Loucy (cell line): ENCODE data around the gene HOXB8.

Experiments used
- H2AFZ ChIP-seq: fragments of 200-600 bp; sonication (generic); 2 replicates; pipeline ENCODE4 v1.6.0; 2016; ENCODE audit warnings: antibody characterized with exemption, mild to moderate bottlenecking, low read length, moderate library complexity
- H3F3A ChIP-seq: fragments of 200-600 bp; 2 replicates; pipeline ENCODE4 v1.6.0; 2016; ENCODE audit warnings: antibody characterized with exemption, low read depth, mild to moderate bottlenecking
- H3K27me3 ChIP-seq: fragments of 200-600 bp; sonication (generic); 2 replicates; pipeline ENCODE4 v1.6.1; 2014; ENCODE audit warnings: low read length, mild to moderate bottlenecking; ENCODE audit not compliant: insufficient read depth, poor library complexity, severe bottlenecking
- H3K36me3 ChIP-seq: fragments of 200-600 bp; sonication (generic); 2 replicates; pipeline ENCODE4 v1.6.1; 2016; ENCODE audit warnings: low read length; ENCODE audit not compliant: insufficient read depth
- H3K4me1 ChIP-seq: fragments of 200-600 bp; sonication (generic); 2 replicates; pipeline ENCODE4 v1.5.1; 2014; ENCODE audit warnings: low read length, mild to moderate bottlenecking; ENCODE audit not compliant: insufficient read depth, poor library complexity, severe bottlenecking
- H3K4me2 ChIP-seq: fragments of 200-600 bp; sonication (generic); 2 replicates; pipeline ENCODE4 v1.6.0; 2014; ENCODE audit warnings: antibody characterized with exemption, low read length, low read depth, mild to moderate bottlenecking; ENCODE audit not compliant: poor library complexity, severe bottlenecking
- H3K4me3 ChIP-seq: fragments of 200-600 bp; sonication (generic); 2 replicates; pipeline ENCODE4 v1.5.1; 2014; ENCODE audit warnings: low read length, mild to moderate bottlenecking, mixed read lengths; ENCODE audit not compliant: poor library complexity, severe bottlenecking
- H3K79me2 ChIP-seq: fragments of 200-600 bp; sonication (generic); 2 replicates; pipeline ENCODE4 v1.6.1; 2014; ENCODE audit warnings: low read length; ENCODE audit not compliant: insufficient read depth
- H3K9ac ChIP-seq: fragments of 200-600 bp; sonication (generic); 2 replicates; pipeline ENCODE4 v1.6.0; 2014; ENCODE audit warnings: mild to moderate bottlenecking, low read depth, low read length, moderate library complexity; ENCODE audit not compliant: poor library complexity, severe bottlenecking
- H3K9me2 ChIP-seq: fragments of 200-600 bp; sonication (generic); replicated peaks from 2 replicates; pipeline ENCODE4 v1.6.1; 2016; ENCODE audit warnings: low read depth, low read length, mixed read lengths
- H3K9me3 ChIP-seq: fragments of 200-600 bp; sonication (generic); 2 replicates; pipeline ENCODE4 v1.6.1; 2014; ENCODE audit warnings: mild to moderate bottlenecking, antibody characterized with exemption, low read length, low read depth; ENCODE audit not compliant: insufficient read depth
- H4K20me1 ChIP-seq: fragments of 200-600 bp; sonication (generic); 2 replicates; pipeline ENCODE4 v1.6.0; 2014; ENCODE audit warnings: antibody characterized with exemption, low read length, mild to moderate bottlenecking; ENCODE audit not compliant: insufficient read depth, poor library complexity, severe bottlenecking
- EZH2phosphoT487 ChIP-seq: fragments of 200-600 bp; IDR thresholded peaks from 2 replicates; pipeline ENCODE4 v1.6.1; 2018; ENCODE audit warnings: antibody characterized with exemption, mild to moderate bottlenecking, moderate library complexity, borderline replicate concordance
- TF ChIP-seq, protein P1 (sequence below): fragments of 200-600 bp; sonication (generic); conservative IDR thresholded peaks from 2 replicates; pipeline ENCODE4 v1.5.1; 2014; ENCODE audit warnings: mild to moderate bottlenecking, antibody characterized with exemption, low read length

Gene HOXB8

DNA sequence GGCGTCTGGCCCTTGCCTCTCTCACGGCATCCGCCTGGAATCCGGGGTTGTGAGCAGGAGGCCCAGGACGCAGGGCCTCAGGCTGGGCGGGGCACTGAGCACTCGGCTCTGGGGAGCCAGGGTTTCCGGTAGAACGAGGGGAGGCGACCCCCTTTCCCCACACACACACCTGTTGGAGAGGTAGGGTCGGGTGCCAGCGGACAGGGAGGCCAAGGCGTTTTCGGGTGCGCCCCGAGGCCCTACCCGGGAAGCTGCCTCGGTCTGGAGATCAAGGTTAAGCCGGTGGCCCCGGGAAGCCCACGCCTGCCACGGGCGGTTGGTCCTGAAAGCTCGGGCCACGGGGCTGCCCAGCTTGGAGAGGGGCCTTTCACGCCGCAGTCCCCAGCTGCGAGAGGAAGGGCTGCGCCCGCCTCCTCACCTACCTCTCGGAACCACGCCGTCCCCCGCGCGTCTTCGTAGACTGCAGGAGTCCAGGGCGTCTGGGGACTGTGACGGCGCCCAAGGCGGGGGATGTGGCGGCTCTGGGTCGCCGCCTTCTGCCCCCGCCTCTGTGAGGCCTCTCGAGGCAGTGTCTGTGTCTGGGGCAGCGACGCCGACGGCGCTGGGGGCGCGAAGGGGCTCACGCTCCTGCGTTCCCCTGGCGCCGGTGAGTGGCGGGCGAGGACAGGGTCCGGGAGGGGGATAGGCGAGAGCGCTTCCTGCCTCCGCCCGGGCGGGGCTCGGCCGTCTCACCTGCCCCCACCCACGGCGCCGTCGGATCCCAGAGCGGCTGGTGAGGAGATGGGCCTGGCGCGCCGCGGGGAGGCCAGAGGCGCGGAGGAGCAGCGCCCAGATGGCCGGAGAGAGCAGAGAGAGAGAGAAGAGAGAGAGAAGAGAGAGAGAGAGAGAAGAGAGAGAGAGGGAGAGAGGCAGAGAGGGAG lies 31.4 kb upstream of the HOXB8 start:
- Histone ChIP-seq H3K27me3 (peaks cover 32% of the 10 kb centered on the region), H2AFZ (peak overlapping the region; percentile 81; the same call in 1 of the 2 replicates), H3K4me1 (peaks cover 60% of the 10 kb centered on the region), H3F3A (no peaks in the 10 kb centered on the region), H3K4me2 (peak overlapping the region; percentile 95), H3K9me2 (no peaks in the 10 kb centered on the region), H4K20me1 (peaks cover 37% of the 10 kb centered on the region), H3K36me3 (no peaks in the 10 kb centered on the region), H3K79me2 (peaks cover 99% of the 10 kb centered on the region), H3K4me3 (peak overlapping the region; percentile 89), H3K9ac (peak overlapping the region; percentile 98), H3K9me3 (no peaks in the 10 kb centered on the region)
- TF ChIP-seq, protein P1, sequence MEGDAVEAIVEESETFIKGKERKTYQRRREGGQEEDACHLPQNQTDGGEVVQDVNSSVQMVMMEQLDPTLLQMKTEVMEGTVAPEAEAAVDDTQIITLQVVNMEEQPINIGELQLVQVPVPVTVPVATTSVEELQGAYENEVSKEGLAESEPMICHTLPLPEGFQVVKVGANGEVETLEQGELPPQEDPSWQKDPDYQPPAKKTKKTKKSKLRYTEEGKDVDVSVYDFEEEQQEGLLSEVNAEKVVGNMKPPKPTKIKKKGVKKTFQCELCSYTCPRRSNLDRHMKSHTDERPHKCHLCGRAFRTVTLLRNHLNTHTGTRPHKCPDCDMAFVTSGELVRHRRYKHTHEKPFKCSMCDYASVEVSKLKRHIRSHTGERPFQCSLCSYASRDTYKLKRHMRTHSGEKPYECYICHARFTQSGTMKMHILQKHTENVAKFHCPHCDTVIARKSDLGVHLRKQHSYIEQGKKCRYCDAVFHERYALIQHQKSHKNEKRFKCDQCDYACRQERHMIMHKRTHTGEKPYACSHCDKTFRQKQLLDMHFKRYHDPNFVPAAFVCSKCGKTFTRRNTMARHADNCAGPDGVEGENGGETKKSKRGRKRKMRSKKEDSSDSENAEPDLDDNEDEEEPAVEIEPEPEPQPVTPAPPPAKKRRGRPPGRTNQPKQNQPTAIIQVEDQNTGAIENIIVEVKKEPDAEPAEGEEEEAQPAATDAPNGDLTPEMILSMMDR: 0 out of 2 replicates have a peak, but pooled peaks have one; percentile 10
- TF ChIP-seq EZH2phosphoT487: no peak

DNA sequence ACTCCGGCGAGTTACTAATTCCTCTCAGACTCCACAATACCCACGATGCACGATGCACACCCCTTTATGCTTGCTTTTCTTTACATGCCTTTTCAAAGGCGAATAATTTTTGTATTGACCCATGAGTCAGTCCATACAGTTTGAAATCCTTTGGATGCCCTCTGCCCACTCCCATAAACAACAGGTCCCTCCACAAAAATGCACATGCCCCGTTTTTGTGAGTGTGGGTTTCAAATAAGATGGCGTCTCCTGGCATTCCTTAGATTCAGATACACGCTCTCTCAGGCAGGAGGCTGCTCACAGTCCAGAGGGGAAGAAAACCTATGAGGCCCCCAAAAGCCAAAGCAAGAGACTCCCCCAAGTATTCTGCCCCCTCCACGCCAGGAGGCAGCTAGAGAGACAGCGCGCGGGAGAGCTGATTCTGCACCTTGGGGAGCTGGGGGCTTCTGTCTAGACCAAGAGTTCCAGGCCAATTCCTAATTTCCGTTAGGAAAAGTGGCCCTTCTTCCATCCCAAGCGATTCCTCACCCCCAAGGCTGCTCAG lies 30.6 kb upstream of the HOXB8 start:
- no peaks in the 10 kb centered on the region for H3K9me3 ChIP-seq
- peaks cover 32% of the 10 kb centered on the region for H3K27me3 ChIP-seq
- peak overlapping the region; percentile 98 for H3K9ac ChIP-seq
- H4K20me1 ChIP-seq: peaks cover 37% of the 10 kb centered on the region
- H3F3A ChIP-seq: no peaks in the 10 kb centered on the region
- H3K4me3 ChIP-seq: peak overlapping the region; percentile 89
- TF ChIP-seq, protein P1: no peak
- TF ChIP-seq EZH2phosphoT487: no peak
- H3K36me3 ChIP-seq: no peaks in the 10 kb centered on the region
- no peaks in the 10 kb centered on the region for H3K9me2 ChIP-seq
- no peak overlapping the region; the same call in 1 of the 2 replicates for H2AFZ ChIP-seq
- peaks cover 99% of the 10 kb centered on the region for H3K79me2 ChIP-seq
- H3K4me1 ChIP-seq: peaks cover 67% of the 10 kb centered on the region
- H3K4me2 ChIP-seq: peak overlapping the region; percentile 95

DNA sequence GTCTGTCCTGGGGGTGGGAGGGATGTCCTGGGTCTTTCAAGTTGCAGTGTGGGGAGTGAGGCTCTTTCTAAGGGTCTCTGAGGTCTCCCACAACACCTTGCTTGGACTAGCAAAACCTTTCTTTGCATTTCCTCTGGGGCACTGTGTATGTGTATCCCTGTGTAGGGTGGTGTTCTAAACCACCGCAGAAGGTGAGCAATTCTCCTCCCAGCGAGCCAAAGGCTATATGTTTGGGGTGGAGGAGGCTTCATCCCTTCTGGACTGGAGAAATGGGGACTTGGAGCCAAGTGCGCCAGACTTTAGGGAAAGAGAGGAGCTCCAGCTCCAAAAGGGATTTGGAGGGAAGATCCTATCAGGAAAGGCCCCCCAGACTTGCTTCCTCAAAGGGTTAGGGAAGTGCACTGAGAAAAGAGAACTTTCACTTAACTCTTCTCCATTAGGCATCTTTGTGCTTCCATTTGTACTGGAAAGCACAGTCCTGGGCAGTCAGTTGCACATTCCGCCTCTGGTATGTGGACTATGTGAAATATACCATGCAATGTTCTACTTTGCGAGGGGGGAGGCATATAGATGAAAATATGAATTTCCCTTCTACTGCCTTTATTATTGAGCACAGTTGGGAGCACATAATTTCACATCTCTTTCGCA lies 29.9 kb upstream of the HOXB8 start:
- Histone ChIP-seq H3K9ac (peak overlapping the region; percentile 98), H3K4me1 (peaks cover 69% of the 10 kb centered on the region), H3K79me2 (peaks cover 100% of the 10 kb centered on the region), H3K4me2 (peak overlapping the region; percentile 95), H4K20me1 (peaks cover 37% of the 10 kb centered on the region), H3F3A (no peaks in the 10 kb centered on the region), H3K4me3 (peak overlapping the region; percentile 89), H3K36me3 (no peaks in the 10 kb centered on the region), H2AFZ (no peak overlapping the region), H3K9me3 (no peaks in the 10 kb centered on the region), H3K27me3 (peaks cover 32% of the 10 kb centered on the region), H3K9me2 (no peaks in the 10 kb centered on the region)
- TF ChIP-seq EZH2phosphoT487: no peak
- TF ChIP-seq, protein P1: no peak
